Transverse colon (tissue), 4 donors: ENCODE measurements around the gene E2F7.

Experiments
- CTCF ChIP-seq, 5 experiments: fragments of 200-600 bp in 3 of 5; fragments of 450-650 bp in 2 of 5; sonication (generic) in 3 of 5; IDR thresholded peaks; 1 replicate in 2 of 5; 2 replicates in 3 of 5; pipeline ENCODE4 v1.5.1; 2016 to 2017; ENCODE audit warnings: antibody characterized with exemption in 5 of 5, inconsistent platforms in 3 of 5, mild to moderate bottlenecking in 2 of 5, moderate library complexity in 1 of 5
- POLR2A ChIP-seq: fragments of 450-650 bp; IDR thresholded peaks from one replicate; pipeline ENCODE4 v1.6.1; 2016; ENCODE audit warnings: antibody characterized with exemption, mild to moderate bottlenecking, moderate library complexity
- POLR2AphosphoS5 ChIP-seq, 3 donors: sonication (generic); formaldehyde crosslinking; IDR thresholded peaks; one replicate each; pipeline ENCODE4 v1.6.1; 2016; ENCODE audit warnings: antibody characterized with exemption in 3 of 3

GRCh38 chr12:77016606-77017005 is 48.8 kb downstream of the E2F7 start:
- TF ChIP-seq CTCF (IDR thresholded peaks at IDR 0.05), result no peak
- no peak for TF ChIP-seq POLR2A
- TF ChIP-seq POLR2AphosphoS5 (IDR thresholded peaks at IDR 0.05), result no peak
